ENCODE measurements around the gene SLC25A21.

The SLC25A21 gene

DNA sequence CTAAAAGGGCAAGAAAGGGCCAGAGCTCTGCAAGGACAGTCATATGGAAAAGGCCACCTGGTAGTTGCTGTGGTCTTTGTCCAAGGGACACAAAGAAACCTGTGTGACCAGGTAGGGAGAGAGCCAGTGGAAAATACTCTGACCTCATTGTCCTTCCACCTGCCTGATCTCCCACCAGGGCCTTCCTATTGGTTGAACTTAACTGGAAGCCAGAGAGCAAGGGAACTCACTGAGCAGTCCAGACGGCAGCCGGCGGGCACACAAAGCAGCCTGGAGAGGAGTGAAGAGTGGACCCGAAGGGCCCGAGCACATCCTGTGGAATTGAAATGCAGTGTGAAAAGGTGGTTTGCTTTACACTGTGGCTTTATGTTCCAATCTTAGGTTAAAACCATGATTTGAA, 120.7 kb downstream of the SLC25A21 start:
- TF ChIP-seq EZH2phosphoT487 (IDR thresholded peaks at IDR 0.05; ENCODE audit: low read length) (no peak), EZH2 (optimal IDR thresholded peaks at IDR 0.05; ENCODE audit: low read depth, low read length) (no peak), CTCF (IDR thresholded peaks at IDR 0.05; ENCODE audit: low read length) (no peak)
- H3K27me3 ChIP-seq (replicated peaks; ENCODE audit: insufficient read depth, low read length), result no peaks in the 10 kb centered on the region
- no peaks in the 10 kb centered on the region for H3K36me3 ChIP-seq (replicated peaks; ENCODE audit: insufficient read depth, low read length)
- no peaks in the 10 kb centered on the region for H4K20me1 ChIP-seq (ENCODE audit: insufficient read depth, low read length)
- H3K79me2 ChIP-seq (ENCODE audit: low read length), result no peaks in the 10 kb centered on the region
- no peak overlapping the region for H3K27ac ChIP-seq (ENCODE audit: low read length)
- H3K9me3 ChIP-seq (replicated peaks; ENCODE audit: insufficient read depth, low read length), result no peaks in the 10 kb centered on the region
- no peak overlapping the region for H3K4me2 ChIP-seq (ENCODE audit: low read depth, low read length)
- H2AFZ ChIP-seq (ENCODE audit: low read length), result no peak overlapping the region
- no peak for DNase-seq
- H3K4me3 ChIP-seq (ENCODE audit: low read length), result no peak overlapping the region
- no peaks in the 10 kb centered on the region for H3K9me2 ChIP-seq (replicated peaks; ENCODE audit: insufficient read depth, low read length)
- H3K4me1 ChIP-seq (ENCODE audit: low read length), result no peaks in the 10 kb centered on the region
- no peak overlapping the region for H3K9ac ChIP-seq (ENCODE audit: low read length)
- H3F3A ChIP-seq (ENCODE audit: insufficient read depth, low read length), result no peaks in the 10 kb centered on the region

- no peaks in the 10 kb centered on the region for H3K27me3 ChIP-seq (replicated peaks; ENCODE audit: insufficient read depth, low read length)
These were observed 121.3 kb downstream of the SLC25A21 start for GRCh38 chr14:37051153-37051552.

DNA sequence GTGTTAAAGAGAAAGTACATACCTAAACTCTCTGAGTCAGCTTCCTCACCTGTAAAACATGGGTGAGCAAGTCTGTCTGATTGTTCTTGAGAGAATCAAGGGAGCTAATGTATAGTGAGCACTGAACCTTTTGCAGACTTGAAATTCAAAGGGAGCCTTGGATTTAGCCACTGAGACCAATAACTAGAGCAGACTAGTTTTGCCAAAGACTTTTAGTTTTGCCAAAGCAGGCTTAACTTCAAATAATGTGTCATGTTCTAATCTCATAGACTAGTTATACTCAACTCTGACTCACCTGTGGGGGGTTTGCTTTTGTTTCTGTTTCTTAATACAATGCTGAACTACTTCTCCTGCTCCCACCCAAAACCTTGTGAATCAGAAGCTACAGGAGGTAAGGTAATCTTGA, 123.7 kb downstream of the SLC25A21 start:
- no peaks in the 10 kb centered on the region for H3K79me2 ChIP-seq (ENCODE audit: low read length)
- H3K4me1 ChIP-seq (ENCODE audit: low read length), result 0 out of 2 replicates have a peak, but pooled peaks cover 4% of the 10 kb centered on the region
- H3K36me3 ChIP-seq (replicated peaks; ENCODE audit: insufficient read depth, low read length), result no peaks in the 10 kb centered on the region
- H3K27ac ChIP-seq (ENCODE audit: low read length), result no peak overlapping the region
- no peak overlapping the region for H3K4me2 ChIP-seq (ENCODE audit: low read depth, low read length)
- no peaks in the 10 kb centered on the region for H3F3A ChIP-seq (ENCODE audit: insufficient read depth, low read length)
- H3K9me2 ChIP-seq (replicated peaks; ENCODE audit: insufficient read depth, low read length), result no peaks in the 10 kb centered on the region
- H3K4me3 ChIP-seq (ENCODE audit: low read length), result no peak overlapping the region
- H3K9me3 ChIP-seq (replicated peaks; ENCODE audit: insufficient read depth, low read length), result no peaks in the 10 kb centered on the region
- no peaks in the 10 kb centered on the region for H4K20me1 ChIP-seq (ENCODE audit: insufficient read depth, low read length)
- no peak for DNase-seq
- H3K9ac ChIP-seq (ENCODE audit: low read length), result no peak overlapping the region
- H2AFZ ChIP-seq (ENCODE audit: low read length), result no peak overlapping the region
- no peaks in the 10 kb centered on the region for H3K27me3 ChIP-seq (replicated peaks; ENCODE audit: insufficient read depth, low read length)
- TF ChIP-seq EZH2 (optimal IDR thresholded peaks at IDR 0.05; ENCODE audit: low read depth, low read length) (no peak), CTCF (IDR thresholded peaks at IDR 0.05; ENCODE audit: low read length) (no peak), EZH2phosphoT487 (IDR thresholded peaks at IDR 0.05; ENCODE audit: low read length) (no peak)

More at GRCh38 chr14:37051153-37051552, 121.3 kb downstream of the SLC25A21 start:
- no peaks in the 10 kb centered on the region for H3K36me3 ChIP-seq (replicated peaks; ENCODE audit: insufficient read depth, low read length)
- H4K20me1 ChIP-seq (ENCODE audit: insufficient read depth, low read length), result no peaks in the 10 kb centered on the region
- no peak overlapping the region for H3K9ac ChIP-seq (ENCODE audit: low read length)
- H2AFZ ChIP-seq (ENCODE audit: low read length), result no peak overlapping the region
- H3K4me1 ChIP-seq (ENCODE audit: low read length), result no peaks in the 10 kb centered on the region
- no peaks in the 10 kb centered on the region for H3K9me2 ChIP-seq (replicated peaks; ENCODE audit: insufficient read depth, low read length)
- no peak overlapping the region for H3K4me2 ChIP-seq (ENCODE audit: low read depth, low read length)
- DNase-seq, result no peak
- H3K9me3 ChIP-seq (replicated peaks; ENCODE audit: insufficient read depth, low read length), result no peaks in the 10 kb centered on the region
- no peaks in the 10 kb centered on the region for H3K79me2 ChIP-seq (ENCODE audit: low read length)
- no peak overlapping the region for H3K4me3 ChIP-seq (ENCODE audit: low read length)
- H3F3A ChIP-seq (ENCODE audit: insufficient read depth, low read length), result no peaks in the 10 kb centered on the region
- no peak for TF ChIP-seq EZH2phosphoT487 (IDR thresholded peaks at IDR 0.05; ENCODE audit: low read length)
- TF ChIP-seq EZH2 (optimal IDR thresholded peaks at IDR 0.05; ENCODE audit: low read depth, low read length), result no peak
- TF ChIP-seq CTCF (IDR thresholded peaks at IDR 0.05; ENCODE audit: low read length), result no peak
- H3K27ac ChIP-seq (ENCODE audit: low read length), result no peak overlapping the region

Data from MM.1S (cell line).